HG02571 (cell line): ENCODE data around the gene TSC2.

ENCODE experiments used
- ATAC-seq: cut with Tn5 transposase; IDR thresholded peaks from one replicate; pipeline ENCODE4 v1.9.1; 2021; ENCODE audit warnings: mild to moderate bottlenecking, moderate library complexity; ENCODE audit not compliant: unreplicated experiment

Gene TSC2

DNA sequence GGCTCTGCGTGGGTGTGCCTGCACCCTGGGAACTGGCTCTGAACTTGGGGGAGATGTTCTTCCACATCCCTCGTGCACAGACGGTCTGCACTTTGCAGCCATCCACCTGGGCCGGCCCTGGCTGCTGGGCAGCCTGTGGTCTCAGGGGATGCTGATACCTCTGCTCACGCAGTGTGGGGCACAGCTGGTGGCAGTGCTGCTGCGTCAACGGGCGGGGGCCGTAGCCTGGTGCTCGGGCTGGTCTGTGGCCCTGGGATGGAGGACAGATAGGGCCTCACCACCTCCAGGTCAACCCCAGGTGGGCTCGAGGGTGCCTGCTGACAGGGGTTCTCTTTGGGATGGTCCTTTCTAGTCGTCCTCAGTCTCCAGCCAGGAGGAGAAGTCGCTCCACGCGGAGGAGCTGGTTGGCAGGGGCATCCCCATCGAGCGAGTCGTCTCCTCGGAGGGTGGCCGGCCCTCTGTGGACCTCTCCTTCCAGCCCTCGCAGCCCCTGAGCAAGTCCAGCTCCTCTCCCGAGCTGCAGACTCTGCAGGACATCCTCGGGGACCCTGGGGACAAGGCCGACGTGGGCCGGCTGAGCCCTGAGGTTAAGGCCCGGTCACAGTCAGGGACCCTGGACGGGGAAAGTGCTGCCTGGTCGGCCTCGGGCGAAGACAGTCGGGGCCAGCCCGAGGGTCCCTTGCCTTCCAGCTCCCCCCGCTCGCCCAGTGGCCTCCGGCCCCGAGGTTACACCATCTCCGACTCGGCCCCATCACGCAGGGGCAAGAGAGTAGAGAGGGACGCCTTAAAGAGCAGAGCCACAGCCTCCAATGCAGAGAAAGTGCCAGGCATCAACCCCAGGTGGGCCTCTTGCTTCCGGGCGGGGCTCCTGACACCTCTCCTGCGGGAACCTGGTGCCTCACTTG lies 36.3 kb downstream of the TSC2 start:
- no peak for ATAC-seq

DNA sequence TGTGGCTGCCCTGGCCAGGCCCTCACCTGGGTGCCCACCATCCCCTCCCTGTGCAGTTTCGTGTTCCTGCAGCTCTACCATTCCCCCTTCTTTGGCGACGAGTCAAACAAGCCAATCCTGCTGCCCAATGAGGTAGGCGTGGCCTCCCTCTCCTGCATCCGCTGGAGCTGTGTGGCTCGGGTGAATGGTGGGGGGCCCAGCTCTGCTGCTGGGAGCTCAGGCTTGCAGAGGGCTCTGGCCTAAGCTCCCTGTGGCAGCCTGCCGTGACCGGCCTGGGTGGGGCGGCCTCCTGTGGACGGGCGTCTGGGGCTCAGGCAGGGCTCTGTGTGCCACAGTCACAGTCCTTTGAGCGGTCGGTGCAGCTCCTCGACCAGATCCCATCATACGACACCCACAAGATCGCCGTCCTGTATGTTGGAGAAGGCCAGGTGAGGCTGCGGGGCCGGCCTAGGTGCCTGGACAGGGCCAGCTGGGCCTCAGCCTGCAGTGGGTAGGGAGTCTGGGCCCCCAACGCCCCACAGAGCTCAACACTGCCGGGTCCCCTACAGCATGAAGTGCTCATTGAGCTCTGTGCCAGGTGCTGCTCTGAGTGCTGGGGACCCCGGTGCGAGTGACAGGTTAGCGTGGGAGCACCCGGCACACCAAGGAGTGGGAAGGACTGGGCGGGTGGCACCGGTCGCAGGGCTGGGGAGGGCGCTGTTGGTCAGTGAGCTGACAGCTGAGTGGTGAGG lies 37.3 kb downstream of the TSC2 start:
- no peak for ATAC-seq

DNA sequence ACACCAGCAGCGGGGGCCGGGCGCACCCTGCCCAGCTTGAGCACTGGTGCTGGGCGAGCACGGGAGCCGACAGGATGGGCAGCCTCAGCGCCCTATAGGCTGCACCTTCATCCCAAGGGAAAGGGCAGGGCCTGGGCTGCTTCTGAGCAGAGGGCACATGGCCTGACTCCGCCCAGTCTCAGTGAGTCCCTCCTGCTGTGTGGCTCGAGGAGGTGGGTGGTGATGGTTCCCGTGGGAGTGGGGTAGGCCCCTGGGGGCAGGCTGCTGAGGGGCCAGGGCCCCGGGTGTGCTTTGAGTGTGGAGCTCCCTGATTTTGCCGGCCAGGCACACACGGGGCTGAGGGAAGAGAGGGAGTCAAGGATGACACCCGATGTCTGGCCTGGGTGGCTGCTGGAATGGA lies 37.9 kb downstream of the TSC2 start:
- no peak for ATAC-seq

DNA sequence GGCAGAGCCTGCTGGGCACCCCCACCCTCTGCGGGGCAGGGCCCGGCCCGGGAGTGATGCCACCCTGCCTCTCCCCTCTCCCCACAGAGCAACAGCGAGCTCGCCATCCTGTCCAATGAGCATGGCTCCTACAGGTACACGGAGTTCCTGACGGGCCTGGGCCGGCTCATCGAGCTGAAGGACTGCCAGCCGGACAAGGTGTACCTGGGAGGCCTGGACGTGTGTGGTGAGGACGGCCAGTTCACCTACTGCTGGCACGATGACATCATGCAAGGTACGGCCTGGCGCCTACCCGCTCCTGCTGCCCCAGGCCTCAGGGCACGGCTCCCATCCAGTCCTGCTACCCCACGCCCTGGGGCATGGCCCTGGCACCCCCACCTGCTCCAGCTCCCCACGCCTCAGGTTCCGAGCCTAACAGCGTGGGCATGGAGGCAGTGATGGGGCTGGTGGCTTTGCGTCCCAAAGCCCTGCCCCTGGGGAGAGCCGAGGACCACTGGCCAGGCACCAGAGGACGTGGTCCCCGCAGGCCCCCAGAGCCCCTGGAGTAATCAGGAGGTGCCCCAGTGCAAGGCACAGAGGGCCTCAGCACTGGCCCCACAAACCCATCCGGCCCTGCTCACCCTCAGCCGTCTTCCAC lies 38.4 kb downstream of the TSC2 start:
- no peak for ATAC-seq

DNA sequence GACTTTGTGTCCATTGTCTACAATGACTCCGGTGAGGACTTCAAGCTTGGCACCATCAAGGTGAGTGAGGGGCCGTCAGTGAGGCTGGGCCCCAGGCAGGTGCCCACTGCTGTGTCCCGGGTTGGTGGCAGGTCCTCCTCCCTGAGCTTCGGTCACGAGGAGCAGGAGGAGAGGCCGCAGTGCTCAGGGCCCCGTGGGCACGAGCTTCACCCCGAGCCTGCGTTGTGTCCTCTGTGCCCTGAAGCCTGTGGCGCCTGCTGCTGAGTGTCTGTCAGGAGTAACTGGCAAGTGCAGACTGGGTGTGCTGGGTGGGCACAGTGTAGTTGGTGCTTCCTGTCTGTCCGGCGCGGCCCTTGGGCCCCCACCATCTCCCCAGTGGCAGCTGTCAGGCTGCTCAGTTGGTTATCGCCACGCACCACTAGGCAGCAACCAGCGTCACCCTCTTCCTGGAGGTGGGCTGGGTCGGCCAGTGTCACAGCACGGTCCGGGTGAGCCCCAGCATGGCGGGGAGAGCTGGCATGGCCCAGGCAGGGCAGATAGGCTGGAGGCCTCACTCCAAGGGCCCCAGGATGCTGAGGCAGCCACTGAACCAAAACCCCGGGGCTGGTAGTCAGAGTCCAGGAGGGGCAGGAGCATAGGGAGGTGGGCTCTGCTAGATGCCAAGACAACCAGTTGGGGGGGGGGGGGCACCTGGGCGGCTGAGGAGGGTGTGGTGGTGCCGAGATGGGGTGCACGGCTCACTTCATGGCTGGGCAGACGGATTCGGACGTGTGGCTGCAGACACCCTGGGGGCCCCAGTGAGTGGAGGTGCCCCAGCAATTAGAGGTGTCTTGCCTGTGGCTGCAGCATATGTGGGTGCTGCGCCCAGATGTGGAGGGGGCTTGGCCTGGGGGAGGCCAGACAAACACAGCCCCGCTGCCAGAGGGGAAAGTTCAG lies 39.3 kb downstream of the TSC2 start:
- ATAC-seq = no peak

DNA sequence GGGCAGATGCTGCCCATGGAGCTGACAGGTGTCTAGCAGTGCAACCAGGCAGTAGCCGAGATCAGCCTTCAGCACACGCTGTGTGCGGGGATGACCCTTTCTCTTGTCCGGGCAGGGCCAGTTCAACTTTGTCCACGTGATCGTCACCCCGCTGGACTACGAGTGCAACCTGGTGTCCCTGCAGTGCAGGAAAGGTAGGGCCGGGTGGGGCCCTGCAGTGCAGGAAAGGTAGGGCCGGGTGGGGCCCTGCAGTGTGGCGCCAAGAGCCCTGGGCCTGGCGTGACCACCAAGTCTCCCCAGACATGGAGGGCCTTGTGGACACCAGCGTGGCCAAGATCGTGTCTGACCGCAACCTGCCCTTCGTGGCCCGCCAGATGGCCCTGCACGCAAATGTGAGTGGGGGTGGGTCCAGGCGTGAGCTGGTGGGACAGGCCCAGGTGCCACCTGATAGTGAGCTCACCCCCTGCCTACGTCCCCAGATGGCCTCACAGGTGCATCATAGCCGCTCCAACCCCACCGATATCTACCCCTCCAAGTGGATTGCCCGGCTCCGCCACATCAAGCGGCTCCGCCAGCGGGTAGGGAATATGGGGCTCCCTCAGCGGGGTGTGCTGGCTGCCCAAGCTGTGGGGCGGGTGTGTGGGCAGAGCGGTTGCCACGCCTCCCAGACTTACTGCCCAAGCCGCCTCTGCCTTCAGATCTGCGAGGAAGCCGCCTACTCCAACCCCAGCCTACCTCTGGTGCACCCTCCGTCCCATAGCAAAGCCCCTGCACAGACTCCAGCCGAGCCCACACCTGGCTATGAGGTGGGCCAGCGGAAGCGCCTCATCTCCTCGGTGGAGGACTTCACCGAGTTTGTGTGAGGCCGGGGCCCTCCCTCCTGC lies 40.2 kb downstream of the TSC2 start:
- no peak for ATAC-seq

DNA sequence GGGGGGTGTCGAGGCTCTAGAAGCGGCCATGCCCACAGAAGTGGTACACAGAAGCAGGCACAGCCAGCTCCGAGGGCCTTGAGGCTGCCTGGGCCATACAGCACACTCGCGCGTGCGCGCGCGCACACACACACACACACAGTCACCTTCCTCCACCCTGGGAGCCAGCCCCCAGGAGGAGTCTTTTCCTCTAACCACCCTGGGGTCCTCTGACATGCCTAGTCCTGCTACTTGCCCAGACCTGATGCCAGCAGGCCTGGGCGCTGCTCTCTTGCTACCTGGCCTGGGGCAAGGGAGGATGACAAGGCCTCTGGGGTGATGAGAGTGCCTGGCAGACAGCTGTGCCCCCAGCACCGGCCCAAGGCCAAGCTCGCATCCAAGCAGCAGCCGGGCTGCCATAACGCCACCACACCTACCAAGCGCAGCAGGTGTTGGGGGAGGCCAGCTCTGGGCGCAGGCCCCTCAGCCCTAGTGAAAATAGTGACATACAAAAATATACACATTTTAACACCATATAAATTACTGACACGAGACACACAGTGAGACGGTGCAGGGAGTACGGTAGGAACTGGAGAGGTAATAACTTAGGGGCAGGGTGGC lies 41.1 kb downstream of the TSC2 start:
- ATAC-seq = no peak

DNA sequence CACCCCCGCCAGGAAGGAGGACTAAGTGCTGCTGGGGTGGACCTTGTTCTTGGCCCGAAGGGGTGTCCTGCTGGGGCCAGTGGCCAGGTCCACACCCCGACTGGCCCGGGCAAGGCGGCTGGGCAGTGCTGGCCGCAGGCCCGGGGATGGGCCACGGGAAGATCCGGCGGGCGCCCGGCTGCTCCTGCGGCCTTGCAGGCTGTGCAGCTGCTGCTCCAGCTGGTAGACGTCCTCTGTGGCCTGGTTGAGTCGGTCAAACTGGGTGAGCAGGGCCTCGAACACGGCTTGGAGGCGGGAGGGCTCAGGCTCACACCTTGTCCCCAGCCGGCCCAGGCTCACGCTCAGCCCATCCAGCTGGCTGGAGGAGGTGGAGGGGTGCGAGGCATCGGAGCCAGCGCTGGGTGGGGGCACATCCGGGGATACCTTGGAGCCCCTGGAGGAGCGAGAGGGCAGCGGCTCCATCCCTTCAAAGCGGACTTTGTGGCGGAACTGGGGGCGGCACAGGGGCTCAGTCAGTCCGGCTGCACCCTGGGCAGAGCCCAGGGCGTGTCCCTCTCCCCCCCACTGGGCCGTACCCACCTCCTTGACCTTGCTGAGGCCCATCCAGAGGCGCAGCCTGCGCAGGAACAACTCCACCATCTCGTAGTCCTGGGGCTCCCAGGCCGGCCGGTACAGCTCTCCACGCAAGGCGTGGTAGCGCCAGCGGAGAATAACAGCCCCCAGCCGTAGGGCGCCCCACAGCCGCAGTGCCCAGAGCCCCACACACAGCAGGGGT lies 42.1 kb downstream of the TSC2 start:
- ATAC-seq = no peak

DNA sequence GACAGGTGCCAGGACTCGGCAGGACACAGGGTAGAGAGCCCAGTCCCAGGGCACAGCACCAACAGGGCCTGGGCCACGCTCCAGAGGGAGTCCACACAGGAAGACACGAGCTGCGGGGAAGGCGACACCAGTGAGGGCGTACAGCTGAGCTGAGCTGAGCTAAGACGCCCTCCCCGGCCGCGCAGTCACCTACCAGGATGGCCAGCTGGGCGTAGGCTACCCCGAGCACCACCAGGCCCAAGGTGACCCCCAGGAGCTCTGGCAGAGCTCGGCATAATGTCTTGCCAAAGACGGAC lies 42.6 kb downstream of the TSC2 start:
- no peak for ATAC-seq

DNA sequence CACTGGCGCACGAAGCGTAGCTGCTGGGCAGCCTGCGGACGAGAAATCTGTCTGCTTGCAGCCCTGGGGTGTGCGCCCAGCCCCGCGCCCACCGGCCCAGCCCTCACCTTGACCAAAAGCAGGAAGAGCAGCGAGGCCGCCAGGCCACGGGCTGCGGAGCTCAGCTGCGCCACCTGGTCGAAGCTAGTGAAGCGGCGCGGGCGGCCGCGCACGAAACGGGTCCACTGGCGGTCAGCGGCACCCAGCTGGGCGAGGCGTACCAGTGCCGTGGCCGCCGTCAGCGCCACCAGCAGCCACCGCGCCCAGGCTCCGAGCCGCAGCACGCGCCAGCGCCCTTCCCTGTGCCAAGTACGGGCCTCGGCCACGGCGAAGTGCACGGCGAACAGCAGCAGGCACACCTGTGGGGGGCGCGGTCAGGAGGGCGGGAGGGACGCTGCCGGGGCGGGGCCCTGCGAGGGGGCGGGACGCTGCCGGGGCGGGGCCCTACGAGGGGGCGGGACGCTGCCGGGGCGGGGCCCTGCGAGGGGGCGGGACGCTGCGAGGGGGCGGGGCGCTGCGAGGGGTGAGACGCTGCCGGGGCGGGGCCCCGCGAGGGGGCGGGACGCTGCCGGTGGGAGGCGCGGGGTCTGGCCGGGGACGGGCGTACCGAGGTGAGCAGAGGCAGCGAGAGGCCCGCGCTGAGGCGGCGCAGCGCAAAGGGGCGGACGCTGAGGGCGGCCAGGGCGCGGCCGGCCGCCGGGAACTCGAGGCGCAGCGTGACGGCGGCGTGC lies 43.2 kb downstream of the TSC2 start:
- ATAC-seq = no peak

DNA sequence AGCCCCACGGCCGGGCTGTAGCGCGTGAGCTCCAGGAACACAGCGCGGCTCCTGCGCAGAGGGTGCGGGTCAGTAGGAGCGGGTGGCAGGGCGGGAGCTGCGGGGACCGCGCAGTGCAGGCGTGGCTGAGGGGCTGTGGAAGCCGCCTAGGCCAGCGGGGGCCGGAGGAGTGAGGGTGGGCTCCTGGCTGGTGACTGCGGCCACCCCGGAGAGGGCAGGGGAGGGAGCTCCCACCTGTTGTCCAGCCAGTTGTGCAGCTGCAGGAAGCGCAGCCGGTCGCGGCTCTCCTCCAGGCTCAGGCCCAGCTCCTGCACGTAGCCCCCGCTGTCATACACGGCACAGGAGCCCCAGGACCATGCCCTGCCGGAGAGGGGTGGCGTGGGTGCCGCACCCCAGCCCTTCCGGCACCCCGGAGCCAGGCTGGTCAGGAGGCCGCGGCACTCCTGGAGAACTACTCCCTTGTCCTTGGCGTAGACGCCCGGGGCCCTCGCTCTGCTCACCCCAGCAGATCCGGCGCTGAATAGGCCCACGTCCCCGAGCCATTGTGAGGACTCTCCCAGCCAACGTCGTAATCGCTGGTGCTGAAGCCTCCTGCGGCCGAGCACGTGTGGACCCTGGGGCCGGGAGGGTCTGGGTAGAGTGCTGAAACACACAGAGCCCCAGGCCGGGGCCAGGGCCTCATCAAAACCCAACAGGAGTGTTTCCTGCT lies 43.9 kb downstream of the TSC2 start:
- no peak for ATAC-seq

DNA sequence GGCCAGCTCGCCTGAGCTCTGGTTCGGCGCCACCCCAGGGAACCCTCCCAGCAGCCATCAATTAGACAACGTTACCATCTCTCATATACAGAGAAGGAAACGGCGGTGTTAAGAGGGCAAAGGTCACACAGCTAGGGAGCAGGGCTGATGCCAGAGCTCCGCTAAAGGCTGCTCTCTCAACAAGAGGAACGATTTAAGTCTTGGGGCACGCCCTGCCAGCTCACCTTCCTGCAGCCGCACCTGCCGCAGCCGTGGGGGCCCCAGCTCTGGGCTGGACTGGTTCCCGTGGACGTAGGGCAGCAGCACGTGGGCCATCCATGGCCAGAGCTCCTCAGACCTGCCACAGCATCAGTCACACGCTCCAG lies 44.5 kb downstream of the TSC2 start:
- no peak for ATAC-seq

DNA sequence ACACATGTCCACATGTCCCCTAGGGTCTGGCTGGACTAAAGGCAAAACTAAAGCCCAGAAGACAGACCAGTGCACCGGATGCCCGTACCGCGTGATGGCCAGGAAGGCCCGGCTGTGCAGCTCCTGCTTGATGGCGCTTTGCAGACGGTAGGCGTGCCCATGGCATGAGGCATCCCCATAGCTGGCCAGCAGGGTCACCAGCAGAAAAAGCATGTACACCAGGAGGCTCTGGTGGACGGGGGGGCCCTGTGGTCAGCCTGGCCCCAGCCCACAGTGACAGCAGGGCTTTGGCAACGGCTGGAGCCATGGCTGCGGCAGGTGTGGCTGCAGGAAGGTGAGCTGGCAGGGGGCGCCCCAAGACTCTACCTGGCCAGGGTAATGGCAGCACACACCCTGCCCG lies 45.1 kb downstream of the TSC2 start:
- no peak for ATAC-seq

DNA sequence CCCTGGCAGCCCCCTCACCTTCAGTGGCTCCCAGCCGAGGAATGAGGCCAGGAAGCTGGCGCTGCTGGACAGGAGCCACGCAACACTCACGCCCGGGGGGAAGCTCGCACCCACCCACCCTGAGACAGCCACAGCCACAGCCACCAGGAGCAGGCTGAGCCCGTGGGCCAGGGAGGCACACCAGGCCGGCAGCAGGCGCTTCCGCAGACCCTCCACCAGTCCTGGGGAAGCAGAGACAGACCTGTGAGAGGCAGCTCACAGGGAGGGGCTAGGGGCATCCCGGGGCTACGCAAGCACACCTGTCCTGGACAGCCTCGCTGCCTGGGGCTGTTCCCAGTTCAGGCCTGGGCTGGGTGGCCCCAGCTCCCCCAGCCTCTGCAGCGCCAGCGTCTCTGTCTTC lies 46.0 kb downstream of the TSC2 start:
- no peak for ATAC-seq

DNA sequence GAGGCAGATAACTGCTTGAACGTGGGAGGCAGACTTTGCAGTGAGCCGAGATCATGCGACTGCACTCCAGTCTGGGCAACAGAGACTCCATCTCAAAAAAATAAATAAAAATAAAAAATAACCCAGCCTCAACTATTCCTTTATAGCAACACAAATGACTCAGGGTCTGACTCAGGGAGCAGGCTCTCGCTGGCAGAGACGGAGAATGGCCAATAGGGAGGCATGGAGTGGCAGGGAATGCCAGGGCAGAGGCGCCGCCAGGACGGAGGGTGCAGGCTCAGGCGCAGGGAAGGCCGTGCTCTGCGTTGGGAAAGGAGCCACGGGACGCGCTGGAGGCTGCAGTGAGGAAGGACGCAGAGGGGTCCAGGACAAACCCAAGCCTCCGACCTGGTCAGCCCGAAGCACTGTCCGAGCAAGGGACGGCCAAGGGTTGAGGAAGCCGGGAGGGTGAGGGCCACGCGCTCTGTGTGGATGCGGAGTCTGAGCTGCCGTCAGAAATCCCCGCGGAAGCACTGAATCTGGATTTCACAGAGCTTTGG lies 47.6 kb downstream of the TSC2 start:
- ATAC-seq = no peak

DNA sequence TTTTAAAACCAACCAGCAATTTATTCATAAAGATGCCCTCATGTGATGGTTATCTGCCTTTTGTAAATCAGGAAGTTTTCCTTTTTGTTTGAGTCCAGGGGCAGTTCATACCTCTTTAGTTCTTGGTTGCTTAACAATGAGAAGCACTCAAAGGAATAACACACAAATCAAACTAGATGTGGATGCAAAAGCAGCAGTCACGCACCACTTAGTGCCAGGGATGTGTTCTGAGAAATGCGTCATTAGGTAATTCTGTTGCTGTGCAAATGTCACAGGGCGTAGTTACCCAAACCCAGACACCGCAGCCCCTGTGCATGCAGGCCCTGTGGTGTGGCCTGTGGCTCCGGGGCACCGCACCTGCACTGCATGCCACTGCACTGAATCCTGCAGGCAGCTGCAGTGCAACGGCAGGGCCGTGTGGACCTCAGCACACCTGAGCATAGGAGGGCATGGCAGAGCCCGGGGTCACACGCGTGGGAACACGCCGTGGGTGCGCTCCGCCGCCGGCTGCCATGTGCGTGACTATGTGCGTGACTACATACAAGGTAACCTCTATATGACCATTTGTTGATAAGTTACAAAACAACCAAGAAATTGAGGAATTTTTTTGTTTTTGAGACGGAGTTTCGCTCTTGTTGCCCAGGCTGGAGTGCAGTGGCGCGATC lies 48.3 kb downstream of the TSC2 start:
- ATAC-seq = no peak
